ENCODE measurements around the gene MTARC2. TPM values are rescaled to one million over a fixed set of nuclear protein-coding genes. Genes with fewer than 3 reads are reported as not detected.

Gene MTARC2
- total RNA-seq, 1 experiment from 2014 or later, result not detected

DNA sequence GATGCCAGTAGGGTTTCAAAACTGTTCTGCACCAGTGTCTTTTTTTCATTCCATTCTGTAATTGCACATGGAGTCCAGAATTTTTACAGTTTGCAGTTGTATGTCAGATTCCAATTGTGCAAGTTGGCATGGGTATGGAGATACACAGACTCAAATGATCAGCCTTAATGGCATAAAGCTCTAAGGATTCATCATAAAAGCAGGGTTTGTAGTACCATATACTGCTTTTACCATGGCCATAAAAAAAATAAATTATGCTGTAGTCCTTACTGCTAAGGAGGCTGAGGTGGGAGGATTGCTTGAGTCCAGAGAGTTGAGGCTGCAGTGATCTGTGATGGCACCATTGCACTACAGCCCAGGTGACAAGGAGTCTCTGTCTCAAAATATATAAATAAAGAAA is 48.9 kb downstream of the MTARC2 start:
- H3K27ac ChIP-seq (ENCODE audit: low read depth, low read length, poor library complexity, severe bottlenecking), result no peak overlapping the region
- H3K27me3 ChIP-seq (replicated peaks; ENCODE audit: insufficient read depth, low read depth, low read length, poor library complexity), result no peaks in the 10 kb centered on the region
- CTCF ChIA-PET, result no interaction called here
- H3K9me3 ChIP-seq (ENCODE audit: low read depth, low read length, poor library complexity, severe bottlenecking), result no peaks in the 10 kb centered on the region
- BruUV-seq (replicated peaks), result no TSS peak
- POLR2A ChIA-PET (ENCODE audit: low non-redundant PET), result no interaction called here
- intact Hi-C loops (cut with micrococcal nuclease; ENCODE audit: unreplicated experiment), result no loop called here
- no peak for DNase-seq (ENCODE audit: low spot score)
- no peak overlapping the region for H3K4me3 ChIP-seq (ENCODE audit: low read depth, low read length, poor library complexity, severe bottlenecking)
- H3K4me1 ChIP-seq (ENCODE audit: insufficient read depth, low read length, poor library complexity, severe bottlenecking), result no peaks in the 10 kb centered on the region
- TF ChIP-seq EZH2 (IDR thresholded peaks at IDR 0.05; ENCODE audit: borderline replicate concordance, low read depth, low read length, poor library complexity, severe bottlenecking), result no peak
- TF ChIP-seq, protein P1, sequence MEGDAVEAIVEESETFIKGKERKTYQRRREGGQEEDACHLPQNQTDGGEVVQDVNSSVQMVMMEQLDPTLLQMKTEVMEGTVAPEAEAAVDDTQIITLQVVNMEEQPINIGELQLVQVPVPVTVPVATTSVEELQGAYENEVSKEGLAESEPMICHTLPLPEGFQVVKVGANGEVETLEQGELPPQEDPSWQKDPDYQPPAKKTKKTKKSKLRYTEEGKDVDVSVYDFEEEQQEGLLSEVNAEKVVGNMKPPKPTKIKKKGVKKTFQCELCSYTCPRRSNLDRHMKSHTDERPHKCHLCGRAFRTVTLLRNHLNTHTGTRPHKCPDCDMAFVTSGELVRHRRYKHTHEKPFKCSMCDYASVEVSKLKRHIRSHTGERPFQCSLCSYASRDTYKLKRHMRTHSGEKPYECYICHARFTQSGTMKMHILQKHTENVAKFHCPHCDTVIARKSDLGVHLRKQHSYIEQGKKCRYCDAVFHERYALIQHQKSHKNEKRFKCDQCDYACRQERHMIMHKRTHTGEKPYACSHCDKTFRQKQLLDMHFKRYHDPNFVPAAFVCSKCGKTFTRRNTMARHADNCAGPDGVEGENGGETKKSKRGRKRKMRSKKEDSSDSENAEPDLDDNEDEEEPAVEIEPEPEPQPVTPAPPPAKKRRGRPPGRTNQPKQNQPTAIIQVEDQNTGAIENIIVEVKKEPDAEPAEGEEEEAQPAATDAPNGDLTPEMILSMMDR (conservative IDR thresholded peaks at IDR 0.05; ENCODE audit: low read depth, low read length), result no peak
- H3K36me3 ChIP-seq (ENCODE audit: insufficient read depth, low read length, poor library complexity, severe bottlenecking), result no peaks in the 10 kb centered on the region

DNA sequence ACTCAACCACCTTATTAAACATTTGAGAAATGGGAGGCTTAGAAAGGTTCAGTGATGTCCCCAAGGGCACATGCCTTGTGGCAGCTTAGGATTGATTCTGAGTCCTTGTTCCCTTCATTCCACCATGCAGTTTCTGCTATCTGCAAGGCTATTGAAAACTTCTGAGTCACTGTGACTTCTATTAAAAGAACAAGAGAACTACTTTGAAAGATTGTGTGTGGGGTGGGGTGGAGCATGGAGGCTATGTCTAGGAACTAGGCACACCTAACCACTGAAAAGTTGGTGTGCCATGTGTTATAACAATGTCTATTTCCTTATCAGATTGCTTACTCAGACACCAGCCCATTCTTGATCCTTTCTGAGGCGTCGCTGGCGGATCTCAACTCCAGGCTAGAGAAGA is 49.4 kb downstream of the MTARC2 start:
- no peak for DNase-seq (ENCODE audit: low spot score)
- Histone ChIP-seq H3K27ac (ENCODE audit: low read depth, low read length, poor library complexity, severe bottlenecking) (no peak overlapping the region), H3K36me3 (ENCODE audit: insufficient read depth, low read length, poor library complexity, severe bottlenecking) (no peaks in the 10 kb centered on the region), H3K9me3 (ENCODE audit: low read depth, low read length, poor library complexity, severe bottlenecking) (no peaks in the 10 kb centered on the region), H3K4me1 (ENCODE audit: insufficient read depth, low read length, poor library complexity, severe bottlenecking) (no peaks in the 10 kb centered on the region), H3K4me3 (ENCODE audit: low read depth, low read length, poor library complexity, severe bottlenecking) (no peak overlapping the region), H3K27me3 (replicated peaks; ENCODE audit: insufficient read depth, low read depth, low read length, poor library complexity) (no peaks in the 10 kb centered on the region)
- POLR2A ChIA-PET (ENCODE audit: low non-redundant PET), result no interaction called here
- CTCF ChIA-PET, result no interaction called here
- intact Hi-C loops (cut with micrococcal nuclease; ENCODE audit: unreplicated experiment), result no loop called here
- TF ChIP-seq, protein P1 (conservative IDR thresholded peaks at IDR 0.05; ENCODE audit: low read depth, low read length), result no peak
- no peak for TF ChIP-seq EZH2 (IDR thresholded peaks at IDR 0.05; ENCODE audit: borderline replicate concordance, low read depth, low read length, poor library complexity, severe bottlenecking)
- BruUV-seq (replicated peaks), result no TSS peak

DNA sequence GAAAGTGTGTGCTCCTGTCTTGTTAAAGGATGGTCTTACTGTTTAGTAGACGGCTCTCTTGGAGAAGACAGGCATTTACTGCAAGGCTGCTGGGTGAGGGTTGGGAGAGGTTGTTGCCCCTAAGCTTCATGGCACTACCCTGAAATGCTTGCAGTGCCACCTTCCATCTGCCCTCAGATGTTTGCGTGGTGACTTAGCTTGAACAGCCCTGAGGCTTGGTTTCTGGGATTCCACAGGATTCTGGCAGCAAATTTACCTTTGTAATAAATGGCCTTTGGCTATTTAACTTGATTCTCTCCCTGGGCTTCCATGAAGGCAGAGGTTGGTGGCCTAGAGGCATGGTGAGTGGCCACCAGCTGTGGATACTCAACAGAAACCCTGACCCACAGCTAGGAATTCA is 50.2 kb downstream of the MTARC2 start:
- H3K9me3 ChIP-seq (ENCODE audit: low read depth, low read length, poor library complexity, severe bottlenecking), result no peaks in the 10 kb centered on the region
- H3K4me3 ChIP-seq (ENCODE audit: low read depth, low read length, poor library complexity, severe bottlenecking), result no peak overlapping the region
- BruUV-seq (replicated peaks), result no TSS peak
- no peak overlapping the region for H3K27ac ChIP-seq (ENCODE audit: low read depth, low read length, poor library complexity, severe bottlenecking)
- no peaks in the 10 kb centered on the region for H3K36me3 ChIP-seq (ENCODE audit: insufficient read depth, low read length, poor library complexity, severe bottlenecking)
- H3K27me3 ChIP-seq (replicated peaks; ENCODE audit: insufficient read depth, low read depth, low read length, poor library complexity), result no peaks in the 10 kb centered on the region
- CTCF ChIA-PET, result no interaction called here
- POLR2A ChIA-PET (ENCODE audit: low non-redundant PET), result no interaction called here
- H3K4me1 ChIP-seq (ENCODE audit: insufficient read depth, low read length, poor library complexity, severe bottlenecking), result no peaks in the 10 kb centered on the region
- DNase-seq (ENCODE audit: low spot score), result no peak
- no peak for TF ChIP-seq EZH2 (IDR thresholded peaks at IDR 0.05; ENCODE audit: borderline replicate concordance, low read depth, low read length, poor library complexity, severe bottlenecking)
- TF ChIP-seq, protein P1 (conservative IDR thresholded peaks at IDR 0.05; ENCODE audit: low read depth, low read length), result no peak
- intact Hi-C loops (cut with micrococcal nuclease; ENCODE audit: unreplicated experiment), result no loop called here
